Measurements from ENCODE around the gene CASZ1.

DNA sequence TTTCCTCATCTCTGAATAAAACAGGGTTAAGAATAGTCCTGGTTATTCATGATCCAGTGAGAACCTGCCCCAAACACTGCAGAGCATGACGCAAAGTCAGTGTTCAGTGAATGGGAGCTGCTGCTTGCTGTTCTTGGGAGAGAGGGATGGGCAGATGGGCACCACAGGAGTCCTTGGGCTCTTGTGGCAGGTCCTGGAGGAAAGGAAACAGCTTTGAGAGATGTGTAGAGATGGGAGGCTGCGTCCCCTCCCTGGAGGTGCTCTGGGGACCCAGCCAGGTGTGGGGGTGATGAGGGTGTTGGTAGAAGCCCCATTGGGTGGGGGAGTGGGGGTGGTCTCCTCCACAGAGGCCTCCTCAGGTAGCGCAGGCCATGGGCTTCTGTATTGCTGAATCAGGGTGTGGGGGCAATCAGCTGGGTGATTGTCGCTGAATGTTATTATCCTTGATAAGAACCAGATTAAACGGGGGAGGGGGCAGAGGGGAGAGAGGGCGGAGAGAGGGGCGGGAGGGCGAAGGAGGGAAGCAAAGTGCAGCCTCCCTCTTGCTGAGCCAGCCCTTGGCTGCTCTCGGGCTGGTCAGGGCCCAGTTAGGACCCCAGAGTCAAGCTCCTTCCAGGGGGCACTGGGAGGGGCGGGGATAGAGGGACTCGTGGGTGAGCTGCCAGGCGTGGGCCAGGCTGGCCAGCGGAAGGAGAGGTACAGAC lies 22.9 kb upstream of the CASZ1 start:
- no peak for TF ChIP-seq POLR2A (IDR thresholded peaks at IDR 0.05; ENCODE audit: low read depth, low read length)
- TF ChIP-seq SPI1 (IDR thresholded peaks at IDR 0.05; ENCODE audit: low read depth, low read length): no peak
